ENCODE data around the gene PLPP7. TPM values are rescaled to one million over a fixed set of nuclear protein-coding genes. Genes with fewer than 3 reads are reported as not detected.
"Not testable (repeated sequence)": the region's sequence is repeated elsewhere in the genome, so short reads cannot be mapped to it uniquely, and the experiment has no call there.

The PLPP7 gene
- polyA plus RNA-seq, 1 donor (not counting 4 experiments of a cell fraction or from before 2014, with no cell fraction given), result not detected

GRCh38 chr9:131349881-131350563 lies 60.5 kb downstream of the PLPP7 start:
- peak overlapping the region in 1 of 3 experiments; percentile 34 for H3K4me3 ChIP-seq (ENCODE audit: control insufficient read depth in 2 of 3, extremely low read depth in 1 of 3, insufficient read depth in 2 of 3, low read depth in 1 of 3, low read length in 3 of 3)
- H3K27ac ChIP-seq (ENCODE audit: control insufficient read depth, insufficient read depth, low read length), result no peak overlapping the region
- DNase-seq (ENCODE audit: low read depth, low spot score), result peak; percentile 48
- no peaks in the 10 kb centered on the region for H4K20me1 ChIP-seq (ENCODE audit: control insufficient read depth, extremely low read depth, insufficient read depth, low read length)
- peak overlapping the region; percentile 86 for H2AFZ ChIP-seq (ENCODE audit: control insufficient read depth, low read length)
- H3K27me3 ChIP-seq (ENCODE audit: control insufficient read depth, extremely low read depth, insufficient read depth, low read length), result no peaks in the 10 kb centered on the region
- no peaks in the 10 kb centered on the region for H3K4me1 ChIP-seq (ENCODE audit: control insufficient read depth, extremely low read depth, insufficient read depth, low read length)
- TF ChIP-seq CTCF (optimal IDR thresholded peaks at IDR 0.05 in 1 of 3, IDR thresholded peaks at IDR 0.05 in 1 of 3, conservative IDR thresholded peaks at IDR 0.05 in 1 of 3; ENCODE audit: extremely low read depth in 1 of 3, insufficient read depth in 2 of 3, low read length in 3 of 3) (peak; percentile 82 to 97 (median 95)), EZH2 (IDR thresholded peaks at IDR 0.05; ENCODE audit: low read length) (no peak)
- peak overlapping the region; percentile 70 for H3K4me2 ChIP-seq (ENCODE audit: control insufficient read depth, extremely low read depth, insufficient read depth, low read depth, low read length)
- no peaks in the 10 kb centered on the region for H3K9me1 ChIP-seq (ENCODE audit: control insufficient read depth, extremely low read depth, insufficient read depth, low read length)
- FAIRE-seq, result no peak
- no peaks in the 10 kb centered on the region for H3K9me3 ChIP-seq (ENCODE audit: control insufficient read depth, low read depth, low read length)
- H3K79me2 ChIP-seq (ENCODE audit: control insufficient read depth, insufficient read depth, low read length), result no peaks in the 10 kb centered on the region
- H3K36me3 ChIP-seq (ENCODE audit: control insufficient read depth in 2 of 2, extremely low read depth in 1 of 2, insufficient read depth in 2 of 2, low read length in 2 of 2), result no peaks in the 10 kb centered on the region
- dilution Hi-C loops (cut with MboI; ENCODE audit: extremely low pct_ligation_motif_present, low sequenced_read_pairs), result no loop called here
- H3K9ac ChIP-seq (ENCODE audit: control insufficient read depth, extremely low read depth, insufficient read depth, low read length), result peak overlapping the region; percentile 33

GRCh38 chr9:131356479-131356878 lies 67.0 kb downstream of the PLPP7 start:
- H3K36me3 ChIP-seq (ENCODE audit: control insufficient read depth in 2 of 2, extremely low read depth in 1 of 2, insufficient read depth in 2 of 2, low read length in 2 of 2); H3K4me3 ChIP-seq (ENCODE audit: control insufficient read depth in 2 of 3, extremely low read depth in 1 of 3, insufficient read depth in 2 of 3, low read depth in 1 of 3, low read length in 3 of 3); H2AFZ ChIP-seq (ENCODE audit: control insufficient read depth, low read length); H4K20me1 ChIP-seq (ENCODE audit: control insufficient read depth, extremely low read depth, insufficient read depth, low read length); DNase-seq (ENCODE audit: low read depth, low spot score); FAIRE-seq; H3K27ac ChIP-seq (ENCODE audit: control insufficient read depth, insufficient read depth, low read length); H3K79me2 ChIP-seq (ENCODE audit: control insufficient read depth, insufficient read depth, low read length); dilution Hi-C loops (cut with MboI; ENCODE audit: extremely low pct_ligation_motif_present, low sequenced_read_pairs); H3K9me3 ChIP-seq (ENCODE audit: control insufficient read depth, low read depth, low read length); H3K4me2 ChIP-seq (ENCODE audit: control insufficient read depth, extremely low read depth, insufficient read depth, low read depth, low read length); H3K9ac ChIP-seq (ENCODE audit: control insufficient read depth, extremely low read depth, insufficient read depth, low read length); H3K27me3 ChIP-seq (ENCODE audit: control insufficient read depth, extremely low read depth, insufficient read depth, low read length); H3K9me1 ChIP-seq (ENCODE audit: control insufficient read depth, extremely low read depth, insufficient read depth, low read length): not testable (repeated sequence)
- H3K4me1 ChIP-seq (ENCODE audit: control insufficient read depth, extremely low read depth, insufficient read depth, low read length), result peaks cover 12% of the 10 kb centered on the region

DNA sequence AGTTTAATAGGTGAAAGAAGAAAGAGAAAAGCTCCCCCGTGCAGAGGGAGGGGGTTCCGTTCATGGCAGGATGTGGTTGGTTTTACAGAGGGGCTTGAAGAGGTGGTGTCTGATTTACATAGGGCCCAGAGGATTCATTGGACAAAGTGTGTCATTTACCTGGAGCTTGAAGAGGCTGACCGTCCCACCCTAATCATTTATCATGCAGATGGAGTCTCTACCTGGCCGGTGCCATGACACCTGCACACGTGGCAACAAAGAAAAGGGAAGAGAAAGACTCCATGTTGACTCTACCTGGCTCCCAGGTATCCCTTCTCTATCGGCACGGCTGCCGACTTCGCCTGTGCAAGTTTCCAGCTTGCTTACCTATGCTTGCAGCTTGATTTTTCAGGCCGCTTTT lies 69.0 kb downstream of the PLPP7 start:
- no peaks in the 10 kb centered on the region for H3K27me3 ChIP-seq (ENCODE audit: control insufficient read depth, extremely low read depth, insufficient read depth, low read length)
- H3K9me3 ChIP-seq (ENCODE audit: control insufficient read depth, low read depth, low read length), result no peaks in the 10 kb centered on the region
- FAIRE-seq (no peak), DNase-seq (ENCODE audit: low read depth, low spot score) (no peak)
- H3K79me2 ChIP-seq (ENCODE audit: control insufficient read depth, insufficient read depth, low read length), result no peaks in the 10 kb centered on the region
- H3K27ac ChIP-seq (ENCODE audit: control insufficient read depth, insufficient read depth, low read length), result no peak overlapping the region
- H3K4me3 ChIP-seq (ENCODE audit: control insufficient read depth in 2 of 3, extremely low read depth in 1 of 3, insufficient read depth in 2 of 3, low read depth in 1 of 3, low read length in 3 of 3), result no peak overlapping the region
- H4K20me1 ChIP-seq (ENCODE audit: control insufficient read depth, extremely low read depth, insufficient read depth, low read length), result no peaks in the 10 kb centered on the region
- no peaks in the 10 kb centered on the region for H3K9me1 ChIP-seq (ENCODE audit: control insufficient read depth, extremely low read depth, insufficient read depth, low read length)
- no peak overlapping the region for H2AFZ ChIP-seq (ENCODE audit: control insufficient read depth, low read length)
- no peak overlapping the region for H3K9ac ChIP-seq (ENCODE audit: control insufficient read depth, extremely low read depth, insufficient read depth, low read length)
- H3K4me1 ChIP-seq (ENCODE audit: control insufficient read depth, extremely low read depth, insufficient read depth, low read length), result peaks cover 16% of the 10 kb centered on the region
- dilution Hi-C loops (cut with MboI; ENCODE audit: extremely low pct_ligation_motif_present, low sequenced_read_pairs), result no loop called here
- H3K4me2 ChIP-seq (ENCODE audit: control insufficient read depth, extremely low read depth, insufficient read depth, low read depth, low read length), result no peak overlapping the region
- TF ChIP-seq CTCF (optimal IDR thresholded peaks at IDR 0.05 in 1 of 3, IDR thresholded peaks at IDR 0.05 in 1 of 3, conservative IDR thresholded peaks at IDR 0.05 in 1 of 3; ENCODE audit: extremely low read depth in 1 of 3, insufficient read depth in 2 of 3, low read length in 3 of 3), result no peak
- TF ChIP-seq EZH2 (IDR thresholded peaks at IDR 0.05; ENCODE audit: low read length), result no peak
- H3K36me3 ChIP-seq (ENCODE audit: control insufficient read depth in 2 of 2, extremely low read depth in 1 of 2, insufficient read depth in 2 of 2, low read length in 2 of 2), result no peaks in the 10 kb centered on the region

Data from keratinocyte (primary cell).